ENCODE data around the gene ESPNL.

ESPNL gene

DNA sequence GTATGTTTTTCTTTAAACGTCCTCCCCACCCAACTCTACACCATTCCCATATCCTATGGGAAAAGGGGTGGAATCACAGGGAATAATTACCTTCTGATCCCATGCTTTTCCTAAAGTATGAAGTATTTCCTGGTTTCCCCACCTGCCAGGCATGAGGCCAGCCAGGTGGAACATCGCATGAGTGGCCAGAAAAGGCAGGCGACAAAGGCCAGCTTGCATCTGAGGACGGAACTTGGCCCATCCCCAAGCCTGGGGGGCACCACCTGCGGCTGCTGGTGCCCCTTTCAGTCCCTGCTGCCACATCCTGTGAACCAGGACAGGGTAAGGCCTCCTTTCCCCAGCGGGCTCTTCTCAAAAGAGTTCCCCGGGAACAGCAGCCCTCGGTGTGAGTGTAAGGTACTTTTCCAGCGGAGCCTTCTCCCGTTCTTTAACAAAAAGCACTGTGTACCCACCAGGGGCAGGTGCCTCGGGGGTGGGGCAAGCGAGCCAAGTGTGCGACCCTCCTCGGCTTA lies 57.4 kb downstream of the ESPNL start:
- DNase-seq (ENCODE audit: low read depth) = no peak

DNA sequence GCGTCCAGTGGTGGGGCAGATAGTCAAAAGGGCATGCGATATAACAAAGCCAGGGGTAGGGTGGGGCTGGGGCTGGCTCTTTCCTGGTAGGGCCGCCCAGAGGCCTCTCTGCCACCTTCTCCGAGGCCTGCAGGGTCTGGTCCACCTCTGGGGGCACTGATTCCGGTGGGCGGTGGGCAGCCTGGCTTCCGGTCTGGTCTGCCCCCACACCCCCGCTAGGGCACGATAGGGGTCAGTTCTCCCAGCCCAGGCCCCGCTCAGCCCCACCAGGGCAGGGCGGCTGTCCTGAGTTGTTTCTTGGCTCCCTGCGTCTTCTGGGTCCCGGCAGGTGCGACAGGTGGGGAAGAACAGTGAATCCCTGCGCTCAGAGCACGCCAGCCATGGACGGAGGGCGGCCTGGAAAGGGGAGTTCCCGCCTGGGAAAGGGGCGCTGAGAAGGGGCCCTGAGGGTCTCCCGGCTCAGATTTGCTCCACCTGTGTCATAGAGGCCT lies 57.9 kb downstream of the ESPNL start:
- DNase-seq (ENCODE audit: low read depth) = no peak

DNA sequence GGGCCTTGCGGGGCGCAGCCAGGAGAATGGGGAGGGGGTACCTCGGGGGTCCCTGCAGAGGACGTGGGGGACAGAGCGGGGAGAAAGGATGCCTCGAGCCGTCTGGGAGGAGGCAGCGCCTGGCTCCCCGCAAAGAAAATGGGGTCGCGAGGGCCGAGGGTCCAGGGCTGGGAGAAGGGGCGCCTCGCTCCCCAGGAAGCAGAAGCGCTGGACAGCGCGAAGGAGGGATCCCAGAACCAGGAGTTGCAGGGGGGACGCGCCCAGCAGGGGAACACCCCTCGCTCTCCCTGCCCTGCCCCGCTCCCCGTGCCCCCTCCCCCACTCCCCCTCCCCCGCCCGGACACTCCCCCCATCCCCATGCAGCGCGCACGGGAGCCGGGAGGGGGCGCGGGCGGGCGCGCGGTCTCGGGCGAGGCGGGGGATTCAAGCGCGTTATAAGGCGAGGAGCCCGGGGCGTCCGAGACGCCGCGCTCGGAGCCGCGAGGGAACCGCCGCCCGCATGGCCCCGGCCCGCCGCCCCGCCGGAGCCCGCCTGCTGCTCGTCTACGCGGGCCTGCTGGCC lies 58.5 kb downstream of the ESPNL start, which contains the start of gene ERFE:
Gene ERFE, plus strand, starts transcription at position 462 of the 562 bp plus-strand sequence. Its CDS starts 38 bp downstream, at position 500.
- DNase-seq (ENCODE audit: low read depth) = peak; percentile 39

DNA sequence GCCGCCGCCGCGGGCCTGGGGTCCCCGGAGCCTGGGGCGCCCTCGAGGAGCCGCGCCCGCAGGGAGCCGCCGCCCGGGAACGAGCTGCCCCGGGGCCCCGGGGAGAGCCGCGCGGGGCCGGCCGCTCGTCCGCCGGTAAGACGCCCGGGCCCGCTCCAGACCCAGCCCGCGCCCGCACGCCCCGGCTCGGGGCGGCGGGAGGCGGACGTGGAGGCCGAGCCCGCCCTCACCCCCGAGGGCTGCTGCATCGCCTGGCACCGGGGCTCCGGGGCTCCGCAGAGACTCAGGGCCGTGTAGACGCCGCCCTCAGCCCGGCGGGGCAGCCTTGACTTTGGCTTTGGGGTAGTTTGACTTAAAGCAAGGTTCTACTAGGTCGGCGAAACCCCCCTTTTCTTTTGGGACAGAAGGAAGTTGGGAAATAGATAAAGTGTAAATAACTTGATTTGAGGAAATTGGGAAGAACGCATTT lies 59.0 kb downstream of the ESPNL start:
- no peak for DNase-seq (ENCODE audit: low read depth)

DNA sequence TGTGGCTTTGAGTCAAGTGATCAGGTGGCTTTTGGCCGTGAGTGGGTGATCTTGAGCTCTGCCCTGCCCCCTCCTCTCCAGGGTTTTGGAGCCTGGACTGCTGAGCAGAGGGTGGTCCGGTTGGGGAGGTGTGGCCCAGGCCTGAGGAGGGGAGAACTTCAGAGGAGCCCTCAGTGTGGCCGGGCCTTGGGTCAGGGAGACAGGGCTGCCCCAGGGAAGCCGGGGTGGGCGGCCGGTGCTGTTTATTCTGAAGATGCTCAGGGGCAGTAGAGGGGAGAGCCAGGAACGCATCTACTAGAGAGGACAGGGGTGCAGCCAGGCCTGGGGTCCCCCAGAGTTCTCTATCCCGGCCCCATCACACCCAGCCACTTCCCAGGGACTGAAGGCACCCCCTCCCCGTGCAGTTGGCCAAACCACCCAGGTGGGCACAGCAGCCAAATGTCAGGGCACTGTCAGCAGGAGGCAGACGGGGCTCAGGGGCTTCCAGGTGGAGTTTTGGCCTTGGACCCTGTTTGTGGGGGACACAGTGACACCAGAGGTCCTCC lies 59.6 kb downstream of the ESPNL start:
- DNase-seq (ENCODE audit: low read depth) = no peak

DNA sequence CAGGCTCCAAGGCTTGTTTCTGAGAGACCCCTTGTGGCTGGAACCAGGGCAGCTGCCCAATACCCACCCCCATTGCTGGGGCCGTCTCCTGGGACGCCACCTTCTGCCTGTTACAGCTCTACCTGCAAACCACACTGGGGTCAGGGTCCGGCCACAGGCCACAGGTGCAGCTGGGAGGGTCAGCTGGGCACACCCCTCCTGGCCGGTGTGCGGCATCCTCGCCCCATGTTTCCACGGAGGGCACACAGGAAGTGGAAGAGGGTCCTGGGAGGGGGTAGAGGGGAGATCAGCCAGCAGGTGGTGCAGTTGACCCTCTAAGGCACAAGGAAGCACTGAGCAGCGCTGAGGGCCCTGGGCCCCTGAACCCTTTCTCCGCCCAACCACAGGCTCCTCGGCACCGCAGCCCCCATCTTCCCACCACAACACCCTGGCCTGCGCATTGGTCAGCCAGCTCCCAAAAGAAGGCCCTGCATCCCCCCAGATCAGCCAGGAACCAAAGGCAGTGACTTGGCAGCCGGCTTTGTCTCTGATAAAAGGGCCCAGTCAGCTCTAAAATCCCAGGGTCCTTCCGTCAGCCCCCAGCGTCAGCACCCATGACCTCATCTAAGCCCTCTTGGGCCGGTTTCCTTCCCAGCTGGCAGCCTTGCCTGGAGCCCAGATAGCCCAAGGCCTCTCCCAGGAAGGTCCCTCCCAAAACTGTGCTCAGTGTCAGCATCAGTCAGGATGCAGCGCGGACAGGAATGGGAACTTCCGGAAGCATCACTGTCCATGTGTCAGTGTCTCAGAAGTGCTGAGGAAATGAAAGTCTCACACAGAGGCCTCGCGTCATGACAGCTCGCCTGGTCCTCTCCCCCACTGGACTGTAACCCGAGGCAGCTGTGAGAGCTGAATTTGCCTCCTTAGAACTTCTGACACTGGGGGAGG lies 60.3 kb downstream of the ESPNL start:
- DNase-seq (ENCODE audit: low read depth) = no peak

DNA sequence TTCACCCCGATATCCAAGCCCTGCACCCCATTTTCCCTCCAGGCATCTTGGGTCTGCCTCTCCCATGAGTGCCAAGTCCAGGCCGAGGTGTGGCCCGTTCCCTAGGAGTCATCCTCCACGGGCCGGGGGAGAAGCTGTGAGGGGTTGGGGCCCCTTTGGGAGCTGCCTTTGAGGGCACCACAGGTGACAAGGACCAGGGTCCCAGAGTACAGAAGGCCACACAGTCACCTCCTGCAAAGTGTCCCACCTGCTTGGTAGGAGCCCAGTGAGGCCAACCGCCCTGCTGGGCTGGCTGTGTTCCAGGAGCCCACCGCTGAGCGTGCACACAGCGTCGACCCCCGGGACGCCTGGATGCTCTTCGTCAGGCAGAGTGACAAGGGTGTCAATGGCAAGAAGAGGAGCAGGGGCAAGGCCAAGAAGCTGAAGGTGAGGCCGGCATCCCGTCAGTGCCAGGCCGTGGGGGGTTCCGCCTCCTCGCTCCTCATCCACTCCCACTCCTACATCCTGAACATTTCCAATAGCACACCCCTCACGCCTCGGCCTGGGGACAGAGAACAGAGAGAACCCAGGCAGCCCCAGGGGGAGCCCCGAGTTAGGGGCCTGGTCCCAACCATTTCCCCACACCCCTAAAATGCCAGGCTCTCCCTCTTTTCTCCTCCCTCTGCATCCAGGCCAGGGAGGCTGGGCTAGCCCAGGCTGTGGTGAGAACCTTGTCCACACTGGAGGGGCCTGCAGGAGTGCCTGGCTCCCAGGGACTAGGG lies 61.3 kb downstream of the ESPNL start:
- DNase-seq (ENCODE audit: low read depth) = no peak

DNA sequence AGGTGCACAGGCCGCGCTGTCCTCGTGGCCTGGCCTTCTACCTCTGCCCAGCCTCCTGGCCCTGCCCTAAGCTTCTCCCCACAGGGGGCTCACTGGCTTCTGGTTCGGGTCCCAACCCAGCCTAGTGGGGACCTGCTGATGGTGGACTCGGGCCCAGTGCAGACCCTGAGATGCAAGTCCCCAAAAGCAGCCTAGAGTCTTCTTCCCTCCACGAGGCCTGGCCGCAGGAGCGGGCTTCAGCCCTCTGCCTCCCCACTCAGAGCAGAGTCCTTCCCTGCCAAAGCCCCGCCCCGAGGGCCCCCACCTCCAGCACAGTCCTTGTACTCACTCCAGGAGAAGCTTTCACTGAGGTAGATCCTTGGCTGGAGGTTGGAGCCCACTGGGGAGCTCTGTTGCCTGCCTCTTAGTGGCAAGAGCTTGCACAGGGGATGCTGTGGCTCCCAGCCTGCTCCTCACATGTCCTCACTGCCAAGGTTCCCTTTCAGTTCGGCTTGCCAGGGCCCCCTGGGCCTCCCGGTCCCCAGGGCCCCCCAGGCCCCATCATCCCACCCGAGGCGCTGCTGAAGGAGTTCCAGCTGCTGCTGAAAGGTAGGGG lies 62.2 kb downstream of the ESPNL start:
- no peak for DNase-seq (ENCODE audit: low read depth)

DNA sequence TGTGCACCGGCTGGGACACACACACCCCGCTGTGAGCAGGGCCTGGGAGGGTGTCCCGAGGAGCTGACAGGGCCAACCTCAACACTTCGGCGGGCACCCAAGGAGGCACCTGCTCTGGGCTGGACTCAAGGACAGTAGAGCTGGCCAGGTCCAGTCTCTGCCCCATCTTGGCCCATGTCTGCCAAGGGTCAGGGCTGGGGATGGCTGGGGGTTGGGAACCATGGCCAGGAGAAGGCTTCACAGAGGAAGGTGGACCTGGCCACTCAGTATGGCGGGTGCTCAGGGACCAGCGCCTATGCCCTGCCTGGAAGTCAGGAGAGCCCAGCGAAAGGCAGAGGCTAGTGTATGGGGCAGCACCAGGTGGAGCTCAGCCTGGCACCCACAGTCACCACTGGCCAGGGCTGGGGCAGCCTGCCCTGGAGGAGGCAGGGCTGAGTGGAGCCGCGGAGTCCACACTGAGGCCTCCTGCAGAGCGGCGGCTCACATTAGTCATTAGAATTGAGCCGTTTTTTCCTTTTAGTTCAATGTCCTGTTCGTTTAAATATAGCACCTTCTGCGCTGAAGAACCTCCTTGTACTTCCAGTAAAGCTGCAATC lies 62.8 kb downstream of the ESPNL start:
- DNase-seq (ENCODE audit: low read depth) = no peak

DNA sequence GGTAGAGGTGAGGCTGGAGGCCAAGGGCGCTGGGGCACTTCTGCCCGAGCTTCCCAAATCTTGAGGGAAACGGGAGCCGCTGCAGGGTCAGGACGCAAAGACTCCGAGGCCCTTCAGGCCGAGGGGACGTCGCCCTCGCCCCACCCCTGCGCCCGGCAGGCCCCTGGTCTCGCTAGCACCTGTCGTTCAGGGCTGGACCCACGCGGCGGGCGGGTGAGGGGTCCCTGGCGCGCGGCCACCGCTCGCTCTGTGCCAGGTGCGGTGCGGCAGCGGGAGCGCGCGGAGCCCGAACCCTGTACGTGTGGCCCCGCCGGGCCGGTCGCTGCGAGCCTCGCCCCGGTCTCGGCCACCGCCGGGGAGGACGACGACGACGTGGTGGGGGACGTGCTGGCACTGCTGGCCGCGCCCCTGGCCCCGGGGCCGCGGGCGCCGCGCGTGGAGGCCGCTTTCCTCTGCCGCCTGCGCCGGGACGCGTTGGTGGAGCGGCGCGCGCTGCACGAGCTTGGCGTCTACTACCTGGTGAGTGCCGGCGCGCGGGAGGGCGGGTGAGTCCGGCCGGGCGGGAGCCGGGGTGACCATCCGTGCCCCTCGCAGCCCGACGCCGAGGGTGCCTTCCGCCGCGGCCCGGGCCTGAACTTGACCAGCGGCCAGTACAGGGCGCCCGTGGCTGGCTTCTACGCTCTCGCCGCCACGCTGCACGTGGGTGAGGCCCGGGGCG lies 63.5 kb downstream of the ESPNL start:
- DNase-seq (ENCODE audit: low read depth) = no peak

DNA sequence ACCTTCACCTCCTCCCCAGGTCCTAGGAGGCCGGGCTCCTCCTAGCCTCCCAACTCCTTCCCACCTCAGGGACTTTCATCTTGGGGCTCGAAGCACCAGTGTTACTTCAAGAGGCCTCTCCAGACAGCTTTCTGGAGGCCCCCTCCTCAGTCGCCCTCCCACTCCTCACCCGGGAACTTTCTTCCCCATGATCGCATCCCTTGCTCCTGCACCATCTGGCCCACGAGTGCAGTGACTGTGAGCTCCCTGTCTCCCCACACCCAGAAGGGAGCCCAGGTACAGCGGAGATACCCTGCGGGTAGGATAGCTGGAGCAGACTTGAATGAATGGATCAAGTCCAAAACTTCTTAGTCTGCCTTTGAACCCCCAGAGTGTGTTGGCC lies 64.8 kb downstream of the ESPNL start:
- DNase-seq (ENCODE audit: low read depth) = no peak

DNA sequence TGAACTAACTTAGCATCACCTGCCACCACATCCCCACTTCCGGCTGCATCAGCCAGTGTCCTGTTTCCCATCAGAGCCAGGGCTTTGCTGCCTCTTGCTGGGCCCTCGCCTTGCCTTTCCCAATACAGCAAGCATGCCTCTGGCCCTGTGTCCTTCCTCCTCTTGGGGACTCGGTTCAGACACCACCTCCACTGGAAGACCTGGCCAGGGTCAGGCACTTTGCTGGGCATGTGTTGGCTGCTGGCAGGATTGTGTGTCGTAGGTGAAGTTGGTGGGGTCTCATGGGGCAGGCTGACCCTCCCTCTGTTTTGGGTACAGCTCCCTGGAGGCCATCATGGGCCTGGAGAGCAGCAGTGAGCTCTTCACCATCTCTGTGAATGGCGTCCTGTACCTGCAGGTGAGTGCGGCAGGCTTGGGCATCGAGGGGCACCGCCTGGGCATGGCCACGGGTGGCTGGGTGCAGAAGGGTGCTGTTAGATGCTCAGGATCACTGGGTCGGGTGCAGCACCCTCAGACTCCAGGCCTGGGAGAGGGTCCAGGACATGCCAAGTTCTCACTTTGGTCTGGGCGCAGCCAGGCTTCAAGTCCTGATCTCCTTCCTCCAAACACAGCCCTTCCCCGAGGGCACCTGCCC lies 65.3 kb downstream of the ESPNL start:
- DNase-seq (ENCODE audit: low read depth) = no peak

DNA sequence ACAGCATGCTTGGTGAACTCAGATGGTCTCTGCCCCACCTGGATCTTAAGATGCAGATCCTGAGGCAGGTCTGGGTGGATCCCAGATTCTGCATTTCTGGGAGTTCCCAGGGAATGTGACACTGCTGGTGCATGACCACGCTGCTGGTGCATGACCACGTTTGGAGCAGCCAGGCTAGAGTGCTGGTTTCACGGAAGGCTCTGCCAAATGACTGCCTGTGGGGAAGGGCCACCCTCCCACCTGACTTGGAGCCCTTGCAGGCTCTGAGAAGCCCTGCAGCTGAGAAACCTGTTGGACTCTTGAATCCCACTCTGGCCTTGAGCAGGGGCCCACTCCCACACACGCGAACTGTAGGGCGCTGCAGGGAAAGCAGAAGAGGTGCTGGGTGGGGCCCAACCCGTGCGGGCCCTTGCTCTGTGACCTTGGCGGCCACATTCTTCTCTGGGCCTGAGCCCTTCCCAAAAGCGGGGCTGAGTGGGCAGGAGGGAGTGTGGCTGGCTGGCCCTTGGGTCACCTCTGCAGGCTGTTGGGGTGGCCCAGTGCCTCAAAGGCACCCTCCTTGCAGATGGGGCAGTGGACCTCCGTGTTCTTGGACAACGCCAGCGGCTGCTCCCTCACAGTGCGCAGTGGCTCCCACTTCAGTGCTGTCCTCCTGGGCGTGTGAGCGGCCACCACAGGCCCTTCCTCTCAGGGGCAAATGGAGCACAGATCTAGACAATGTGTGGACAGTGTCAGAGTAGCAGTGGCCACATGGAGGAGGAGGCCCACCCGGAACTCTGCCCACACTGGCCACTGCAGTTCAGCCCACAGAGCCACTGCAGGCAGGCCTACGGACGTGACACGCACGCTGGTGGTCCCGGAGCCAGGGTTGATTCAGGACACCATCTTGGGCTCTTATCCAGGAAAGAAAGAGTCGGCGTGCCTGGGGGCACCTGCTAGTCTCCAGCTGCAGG lies 66.5 kb downstream of the ESPNL start:
- DNase-seq (ENCODE audit: low read depth) = no peak

DNA sequence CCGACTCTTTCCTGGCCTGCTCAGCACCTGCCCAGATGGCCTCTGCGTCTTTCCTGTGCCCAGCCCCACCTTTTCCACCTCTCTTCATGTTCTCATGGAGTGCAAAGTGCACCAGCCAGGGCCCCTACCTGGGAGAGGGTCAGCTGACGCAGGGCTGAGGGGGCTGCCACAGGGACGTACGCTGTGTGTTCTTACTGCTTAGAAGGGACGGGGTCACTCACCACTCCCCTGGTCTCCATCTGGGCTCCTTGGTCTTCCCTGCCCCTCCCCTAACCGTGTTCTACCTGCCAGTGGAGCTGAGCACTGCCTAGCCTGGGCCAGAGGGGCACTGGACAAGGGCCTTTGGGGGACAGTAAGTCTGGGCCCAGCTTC lies 67.2 kb downstream of the ESPNL start:
- no peak for DNase-seq (ENCODE audit: low read depth)

DNA sequence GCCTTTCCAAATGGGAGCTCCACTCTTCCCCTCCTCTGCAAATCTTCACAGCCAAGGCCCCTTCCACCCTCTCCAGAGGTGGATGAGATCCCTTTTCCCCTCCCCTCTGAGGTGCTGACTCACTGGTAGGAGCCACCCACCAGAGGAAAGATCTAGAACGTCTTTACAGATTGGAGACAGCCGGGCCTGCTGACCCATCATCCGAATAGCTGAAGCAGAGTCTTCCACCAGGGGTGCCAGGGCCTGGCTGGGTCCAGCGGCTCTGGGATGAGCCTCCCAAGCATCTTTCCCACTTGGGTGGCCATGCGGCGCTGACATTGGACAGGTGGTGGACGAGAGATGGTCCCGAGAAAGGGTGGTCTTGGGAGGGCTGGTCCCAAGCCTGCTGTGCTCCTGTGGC lies 67.6 kb downstream of the ESPNL start:
- no peak for DNase-seq (ENCODE audit: low read depth)

DNA sequence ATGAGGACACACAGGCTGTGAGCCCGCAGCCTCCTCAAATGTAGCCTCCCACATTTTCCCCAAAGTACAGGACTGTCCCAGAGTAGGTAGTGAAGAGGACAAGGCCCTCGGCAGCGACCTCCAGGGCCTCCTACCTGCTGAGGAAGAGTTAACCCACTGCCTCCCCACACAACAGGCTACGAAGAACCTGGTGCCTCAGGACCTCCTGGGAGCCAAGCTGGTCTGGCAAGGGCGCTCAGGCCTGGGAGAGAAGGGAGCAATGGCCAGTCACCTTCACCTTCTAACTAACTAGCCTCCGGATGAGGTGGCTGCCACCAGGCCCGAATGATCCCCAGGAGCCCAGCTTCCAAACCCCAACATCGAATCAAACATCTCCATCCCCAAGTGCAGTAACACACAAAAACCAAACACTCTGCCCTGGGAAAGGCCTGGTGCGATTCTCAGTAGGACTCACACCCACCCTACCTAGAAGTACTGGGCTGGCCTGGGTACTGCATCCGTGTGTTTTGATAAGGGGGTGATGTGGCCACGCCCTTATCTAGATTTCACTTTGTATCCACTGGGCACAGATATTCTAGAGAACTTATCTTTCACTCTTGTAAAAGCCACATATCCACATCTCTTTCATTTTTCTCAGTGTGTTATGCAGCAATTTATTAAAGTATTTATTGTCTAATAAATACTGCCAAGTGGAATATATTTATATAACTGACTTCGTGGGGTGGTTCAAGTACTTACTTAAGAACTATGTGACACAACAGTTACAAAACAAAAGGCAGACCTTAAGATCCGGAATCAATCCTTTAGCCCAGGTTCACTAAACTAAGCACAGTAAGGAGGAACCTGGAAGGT lies 68.3 kb downstream of the ESPNL start:
- no peak for DNase-seq (ENCODE audit: low read depth)

DNA sequence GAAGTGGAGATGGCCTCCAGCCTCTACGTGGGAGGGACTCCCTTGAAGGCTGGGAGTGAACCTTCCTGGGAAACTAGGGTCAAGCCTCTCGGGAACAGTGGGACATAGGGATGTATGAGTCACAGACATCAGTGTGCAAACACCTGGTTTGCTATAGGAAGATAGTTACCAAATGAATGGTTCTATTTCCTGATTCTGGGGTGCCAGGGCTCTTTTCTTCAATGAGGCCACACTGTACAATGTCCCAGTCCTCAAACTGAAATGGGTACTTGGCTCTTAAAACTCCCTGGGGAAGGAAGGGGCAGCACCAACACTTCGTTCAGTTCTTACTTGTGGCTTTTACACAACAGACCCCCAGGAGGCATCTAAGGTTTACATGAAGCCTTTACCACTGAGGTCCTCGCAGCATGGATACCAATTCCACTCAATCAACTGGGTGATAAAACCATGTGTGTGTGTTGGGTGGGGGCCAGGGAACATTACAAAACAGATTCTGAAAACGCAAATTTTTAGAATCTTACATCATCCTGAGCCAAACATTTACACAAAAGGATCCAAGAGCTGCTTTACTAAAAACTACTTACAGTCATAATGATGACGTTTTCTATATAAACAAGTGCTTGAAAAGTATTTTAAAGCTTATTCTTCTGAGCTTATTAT lies 69.0 kb downstream of the ESPNL start:
- DNase-seq (ENCODE audit: low read depth) = no peak

Measured in activated T-cell treated with anti-CD3 and anti-CD28 coated beads for 1 hour (primary cell).